Measurements from ENCODE around the gene DDX31.

Gene DDX31

DNA sequence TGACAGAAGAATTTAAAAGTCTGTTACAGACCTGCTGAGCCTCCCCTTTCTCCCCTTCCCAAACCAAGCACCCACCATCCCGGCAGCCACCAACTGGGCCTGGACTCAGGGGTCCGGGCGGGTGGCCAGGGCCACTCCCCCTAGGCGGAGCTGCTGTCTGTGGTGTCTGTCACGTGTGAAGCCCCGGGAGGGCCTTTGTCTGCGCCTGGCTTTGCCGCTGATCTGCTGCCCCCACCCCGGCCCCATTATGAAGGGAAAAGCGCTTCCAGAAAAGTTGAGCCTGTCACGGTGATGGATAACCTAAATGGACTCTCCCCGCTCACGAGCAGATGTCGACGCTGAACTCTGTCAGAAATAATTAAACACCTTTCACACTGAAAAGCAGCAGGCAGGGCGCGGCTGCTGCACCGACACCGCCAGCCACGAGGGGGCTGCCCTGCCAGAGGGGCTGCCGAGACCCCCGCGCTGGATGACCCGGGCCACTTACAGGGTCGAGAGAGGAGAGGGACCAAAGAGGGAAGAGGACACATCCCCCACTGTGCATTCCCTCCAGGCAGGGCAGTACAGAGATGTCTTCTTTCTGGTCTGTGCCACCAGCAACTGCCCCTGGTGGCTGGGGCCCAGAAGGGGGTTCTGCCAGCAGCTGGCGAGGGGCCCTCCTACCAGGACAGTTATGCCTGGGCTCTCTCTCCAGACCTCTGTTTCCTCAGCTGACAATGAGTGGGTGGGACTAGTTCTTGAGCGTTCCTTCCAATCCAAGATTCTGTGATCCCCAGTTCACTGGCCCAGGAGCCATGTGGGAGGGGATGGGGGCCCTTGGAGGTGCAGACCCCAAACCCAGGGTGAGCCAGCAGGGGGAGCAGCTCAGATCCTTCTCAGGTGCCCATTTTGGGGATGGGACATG lies 123.4 kb downstream of the DDX31 start:
- peak; percentile 61 for DNase-seq (ENCODE audit: low spot score)

DNA sequence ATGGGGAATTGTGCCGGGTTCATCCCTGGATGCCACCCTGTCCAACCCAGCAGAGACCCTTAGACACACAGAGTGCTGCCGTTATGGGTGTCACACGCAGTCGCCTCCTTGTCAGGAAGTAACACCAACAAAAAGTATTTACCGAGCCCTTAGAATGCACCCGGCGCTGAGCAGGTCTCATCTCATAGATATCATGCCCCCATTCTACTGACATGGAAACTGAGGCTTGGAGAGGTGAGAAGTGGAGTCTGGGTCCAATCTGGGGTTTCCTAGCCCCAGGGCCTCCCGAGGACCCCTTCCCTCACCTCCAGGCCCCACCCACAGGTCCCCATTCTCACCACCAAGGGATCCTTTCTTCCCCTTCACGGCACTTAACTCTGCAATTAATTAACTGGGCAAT lies 124.2 kb downstream of the DDX31 start:
- no peak for DNase-seq (ENCODE audit: low spot score)

DNA sequence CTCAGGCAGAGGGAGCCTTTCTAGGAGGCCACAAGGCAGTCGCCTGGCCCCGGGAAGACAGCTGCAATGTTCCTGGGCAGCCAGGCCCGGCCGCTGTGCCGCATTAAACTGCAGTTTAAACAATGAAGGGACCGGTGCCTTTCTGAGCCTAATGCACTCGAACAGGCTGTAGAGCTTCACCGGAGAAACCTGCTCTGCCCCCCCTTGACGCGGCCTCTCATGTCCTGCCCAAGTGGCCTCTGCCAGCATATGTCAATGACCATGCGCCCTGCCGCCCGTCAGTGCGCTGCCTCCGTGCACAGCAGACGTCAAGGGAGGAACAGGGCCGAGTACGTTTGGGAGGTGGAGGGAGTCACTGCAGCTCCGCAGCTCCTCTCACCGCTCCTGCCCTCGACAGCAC lies 125.8 kb downstream of the DDX31 start:
- DNase-seq (ENCODE audit: low spot score): no peak

DNA sequence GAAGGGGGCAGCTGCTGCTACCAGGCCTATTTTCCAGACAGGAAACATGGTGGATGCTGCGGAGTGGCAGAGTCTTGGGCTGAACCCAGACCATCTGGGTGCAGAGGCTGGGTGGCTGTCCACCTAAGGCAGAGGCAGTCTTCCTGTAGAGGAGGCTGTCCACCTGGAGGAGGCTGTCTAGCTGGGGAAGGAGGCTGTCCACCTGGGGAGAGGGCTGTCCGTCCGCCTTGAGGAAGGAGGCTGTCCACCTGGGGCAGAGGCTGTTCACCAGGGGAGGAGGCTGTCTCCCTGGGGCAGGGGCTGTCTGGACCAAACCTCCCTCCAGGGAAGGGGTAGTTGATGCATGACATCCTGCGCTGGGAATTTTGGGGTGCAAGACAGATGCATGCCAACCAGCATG lies 126.5 kb downstream of the DDX31 start:
- no peak for DNase-seq (ENCODE audit: low spot score)

Data from NAMALWA (cell line).